ENCODE results near the gene PAXX.

The PAXX gene

GRCh38 chr9:137014776-137015539 is 22.7 kb downstream of the PAXX start:
- in situ Hi-C loops (cut with HindIII; ENCODE audit: low sequenced_read_pairs) = no loop called here

DNA sequence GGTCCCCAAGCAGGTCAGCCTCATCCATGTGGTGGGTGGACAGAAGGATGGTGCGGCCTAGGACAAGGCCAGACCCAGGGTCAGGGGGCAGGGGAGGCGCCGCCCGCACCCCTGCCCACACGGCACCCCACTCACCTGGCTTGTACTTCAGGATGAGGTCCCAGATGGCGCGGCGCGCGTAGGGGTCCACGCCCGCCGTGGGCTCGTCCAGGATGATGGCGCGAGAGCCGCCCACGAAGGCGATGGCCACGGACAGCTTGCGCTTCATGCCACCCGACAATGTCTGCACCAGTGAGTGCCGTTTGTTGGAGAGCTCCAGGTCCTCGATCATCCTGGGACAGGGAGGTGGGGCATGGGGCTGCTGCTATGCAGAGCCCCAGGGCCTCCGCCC is 23.3 kb downstream of the PAXX start:
- in situ Hi-C loops (cut with HindIII; ENCODE audit: low sequenced_read_pairs) = no loop called here

DNA sequence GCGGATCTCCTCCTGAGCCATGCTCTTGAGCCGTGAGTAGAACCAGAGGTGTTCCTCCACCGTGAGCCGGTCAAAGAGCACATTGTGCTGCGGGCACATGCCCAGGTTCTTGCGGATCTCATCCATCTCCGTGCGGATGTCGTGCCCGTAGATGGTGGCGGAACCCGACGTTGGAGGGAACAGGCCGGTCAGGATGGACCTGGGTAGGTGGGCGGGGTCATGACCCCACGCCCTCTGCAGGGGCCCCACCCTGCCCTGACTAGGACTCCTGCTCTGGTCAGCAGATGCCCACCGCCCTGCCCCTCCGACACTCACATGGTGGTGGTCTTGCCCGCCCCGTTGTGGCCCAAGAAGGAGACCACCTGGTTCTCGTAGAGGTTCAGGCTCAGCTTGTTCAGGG is 23.8 kb downstream of the PAXX start:
- in situ Hi-C loops (cut with HindIII; ENCODE audit: low sequenced_read_pairs) = no loop called here

DNA sequence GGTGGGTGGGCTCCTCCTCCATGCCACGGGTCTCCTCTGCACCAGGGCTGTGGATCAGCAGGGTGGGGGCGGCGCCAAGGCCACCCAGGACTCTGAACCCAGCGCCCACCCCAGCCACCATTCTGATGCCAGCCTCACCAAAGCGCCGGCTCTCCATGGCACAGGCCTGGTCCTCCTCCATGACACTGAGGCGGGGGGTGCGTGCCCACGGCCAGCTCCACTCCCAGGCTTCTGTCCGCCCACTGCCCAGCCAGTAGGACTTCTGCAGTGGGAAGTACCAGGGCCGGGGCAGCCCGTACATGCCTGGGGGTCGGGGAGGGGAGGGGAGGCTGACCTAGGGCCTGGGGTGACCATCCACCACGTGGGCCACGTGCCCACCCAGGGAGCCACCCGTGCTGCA is 24.2 kb downstream of the PAXX start:
- in situ Hi-C loops (cut with HindIII; ENCODE audit: low sequenced_read_pairs) = no loop called here

GRCh38 chr9:137017071-137017470 is 24.8 kb downstream of the PAXX start:
- in situ Hi-C loops (cut with HindIII; ENCODE audit: low sequenced_read_pairs) = no loop called here

DNA sequence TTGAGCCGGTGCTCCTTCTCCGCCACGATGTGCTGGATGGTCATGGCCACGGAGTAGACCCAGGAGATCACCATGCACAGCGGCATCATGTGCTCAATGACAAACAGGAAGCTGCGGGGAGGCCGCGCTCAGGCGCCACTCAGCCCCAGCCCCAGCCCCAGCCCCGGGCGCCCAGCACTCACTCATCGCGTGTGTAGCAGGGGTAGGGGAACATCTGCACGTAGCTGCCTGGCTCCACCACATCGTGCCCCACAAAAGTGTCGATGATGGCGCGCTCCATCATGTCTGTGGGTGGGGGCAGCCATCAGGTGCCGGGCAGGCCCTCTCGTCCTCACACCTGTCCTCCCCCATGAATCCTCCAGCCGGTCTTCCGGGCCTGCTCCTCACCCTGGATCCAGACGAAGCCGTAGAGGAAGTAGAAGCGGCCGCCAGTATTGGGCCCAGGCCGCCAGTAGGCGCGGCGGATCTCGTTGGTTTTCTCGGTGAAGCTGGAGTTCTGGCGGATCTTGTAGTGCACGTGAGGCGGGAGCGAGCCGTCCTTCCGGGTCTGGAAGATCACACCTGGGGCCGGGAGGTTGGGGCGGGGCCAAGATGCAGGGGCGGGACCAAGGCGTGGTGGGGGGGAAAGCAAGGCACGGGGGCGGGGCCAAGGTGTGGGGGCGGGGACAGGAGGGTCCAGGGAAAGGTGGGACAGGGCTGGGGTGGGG is 25.7 kb downstream of the PAXX start:
- in situ Hi-C loops (cut with HindIII; ENCODE audit: low sequenced_read_pairs) = no loop called here

DNA sequence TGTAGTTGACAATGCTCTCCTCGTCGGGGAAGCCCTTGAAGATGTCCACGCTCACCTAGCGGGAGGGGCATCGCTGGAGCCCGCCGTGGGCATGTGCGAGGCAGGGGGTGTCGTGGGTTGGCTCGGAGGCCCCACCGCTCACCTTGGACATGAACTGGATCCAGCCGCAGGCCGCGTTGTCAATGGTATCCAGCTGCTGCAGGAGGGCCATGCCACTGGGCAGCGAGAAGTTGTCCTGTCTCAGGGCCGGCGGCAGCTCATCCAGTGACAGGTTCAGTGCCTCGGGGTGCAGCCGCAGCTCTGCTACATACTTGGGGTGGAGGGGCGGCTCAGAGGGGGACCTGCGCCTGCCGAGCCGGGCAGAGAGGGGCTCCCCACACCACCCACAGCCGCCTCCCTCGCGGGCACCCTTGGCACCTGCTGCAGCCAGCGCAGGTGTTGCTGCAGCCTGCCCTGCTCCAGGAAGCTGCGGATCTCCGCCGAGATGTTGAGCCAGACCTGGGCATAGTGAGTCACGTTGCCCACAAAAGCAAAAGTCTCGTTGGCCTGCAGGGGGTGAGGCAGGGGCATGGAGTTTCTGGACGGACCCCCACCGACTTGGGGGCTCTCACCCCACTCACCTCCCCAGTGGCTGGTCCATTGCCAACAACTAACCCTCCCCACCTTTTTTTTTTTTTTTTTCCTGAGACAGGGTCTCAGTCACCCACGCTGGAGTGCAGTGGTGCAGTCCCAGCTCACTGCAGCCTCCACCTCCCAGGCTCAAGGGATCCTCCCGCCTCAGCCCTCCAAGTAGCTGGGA is 26.7 kb downstream of the PAXX start:
- in situ Hi-C loops (cut with HindIII; ENCODE audit: low sequenced_read_pairs) = no loop called here

- in situ Hi-C loops (cut with HindIII; ENCODE audit: low sequenced_read_pairs) = no loop called here
Measured at GRCh38 chr9:137019891-137020683, 27.9 kb downstream of the PAXX start.

GRCh38 chr9:137020771-137021567 is 28.7 kb downstream of the PAXX start:
- in situ Hi-C loops (cut with HindIII; ENCODE audit: low sequenced_read_pairs) = no loop called here

DNA sequence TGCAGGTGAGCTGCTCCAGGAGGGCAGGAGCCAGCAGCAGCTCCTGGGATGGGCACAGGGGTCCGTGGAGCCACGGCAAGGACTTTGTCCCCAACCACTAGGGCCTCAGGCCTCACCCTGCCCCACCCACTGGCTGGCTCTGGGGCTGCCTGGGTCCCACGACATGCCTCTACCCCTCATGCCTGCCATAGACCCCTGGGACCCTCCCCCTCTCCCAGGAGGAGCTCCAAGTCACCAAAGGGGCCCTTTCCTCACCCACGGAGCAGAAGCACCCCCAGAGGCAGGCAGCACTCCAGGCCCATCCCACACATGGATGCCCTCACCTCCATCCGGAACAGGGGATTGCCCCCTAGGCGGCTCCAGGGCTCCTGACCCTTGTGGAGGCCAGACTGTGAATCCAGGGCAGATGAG is 29.4 kb downstream of the PAXX start:
- in situ Hi-C loops (cut with HindIII; ENCODE audit: low sequenced_read_pairs) = no loop called here

DNA sequence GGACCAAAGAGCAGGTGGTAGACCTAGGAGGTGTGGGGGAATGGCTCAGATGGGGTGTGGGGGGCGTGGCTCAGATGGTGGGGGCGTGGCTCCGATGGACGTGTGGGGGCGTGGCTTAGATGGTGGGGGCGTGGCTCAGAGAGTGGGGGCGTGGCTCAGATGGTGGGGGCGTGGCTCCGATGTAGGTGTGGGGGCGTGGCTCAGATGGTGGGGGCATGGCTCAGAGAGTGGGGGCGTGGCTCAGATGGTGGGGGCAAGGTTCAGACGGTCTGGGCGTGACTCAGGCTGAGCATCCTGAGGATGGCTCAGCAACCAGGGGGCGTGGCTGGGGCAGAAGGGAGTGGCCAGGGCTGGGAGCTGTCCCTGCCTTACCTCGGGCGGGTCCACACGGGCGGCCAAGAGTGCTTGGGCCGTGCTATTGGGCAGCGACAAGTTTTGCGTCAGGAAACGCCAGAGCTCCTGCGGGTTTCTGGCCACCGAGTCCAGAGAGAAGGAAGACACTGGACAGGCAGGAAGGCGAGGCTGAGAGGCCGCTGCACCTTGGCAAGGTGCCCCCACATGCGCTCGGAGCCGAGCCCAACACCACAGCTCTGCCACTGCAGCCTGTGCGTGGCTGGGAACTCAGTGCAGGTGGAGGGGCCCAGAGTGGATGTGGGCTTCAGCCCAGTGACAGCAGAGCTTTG is 29.9 kb downstream of the PAXX start:
- in situ Hi-C loops (cut with HindIII; ENCODE audit: low sequenced_read_pairs) = no loop called here

DNA sequence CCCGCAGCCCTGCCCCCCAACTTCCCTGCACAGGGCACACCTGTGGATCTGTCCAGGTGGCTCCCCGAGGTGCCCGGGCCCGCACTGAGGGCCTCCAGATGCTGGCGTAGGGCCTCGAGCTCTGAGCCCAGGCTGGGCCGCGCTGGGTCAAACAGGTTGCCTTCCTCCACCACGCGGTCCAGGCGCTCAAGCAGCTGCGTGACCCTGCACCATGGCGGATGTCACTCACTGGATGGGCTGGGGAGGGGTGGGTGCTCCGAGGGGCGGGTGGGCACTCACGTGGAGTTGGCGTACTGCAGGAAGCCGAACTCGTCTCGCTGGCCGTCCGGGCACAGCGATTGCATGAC is 30.4 kb downstream of the PAXX start:
- in situ Hi-C loops (cut with HindIII; ENCODE audit: low sequenced_read_pairs) = no loop called here

- in situ Hi-C loops (cut with HindIII; ENCODE audit: low sequenced_read_pairs) = no loop called here
Measured at GRCh38 chr9:137023157-137023556, 30.9 kb downstream of the PAXX start.

DNA sequence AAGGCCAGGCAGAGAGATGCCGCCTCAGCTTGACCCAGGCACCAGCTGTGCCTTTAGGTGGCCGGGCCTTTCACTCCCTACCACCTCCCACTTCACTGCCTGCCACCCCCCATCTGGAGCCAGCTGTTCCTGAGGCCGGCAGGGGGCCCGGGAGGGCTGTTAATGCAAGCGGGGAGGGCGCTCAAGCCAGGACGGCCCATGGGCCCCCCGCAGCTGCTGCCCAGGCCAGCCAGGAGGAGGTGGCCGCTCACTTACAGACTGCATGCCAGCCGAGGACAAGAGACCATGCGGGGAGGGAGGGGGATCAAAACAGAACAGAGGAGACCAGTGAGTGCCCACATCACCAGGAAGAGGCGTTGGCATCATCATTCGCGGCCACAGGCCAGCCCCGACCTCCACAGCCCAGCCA is 31.4 kb downstream of the PAXX start:
- in situ Hi-C loops (cut with HindIII; ENCODE audit: low sequenced_read_pairs) = no loop called here

- in situ Hi-C loops (cut with HindIII; ENCODE audit: low sequenced_read_pairs) = loop anchor here (5.0 kb wide), 4 partner anchors 53 to 243 kb away; partner anchors contain the start of gene C8G
Measured at GRCh38 chr9:137025517-137025966, 33.3 kb downstream of the PAXX start.

DNA sequence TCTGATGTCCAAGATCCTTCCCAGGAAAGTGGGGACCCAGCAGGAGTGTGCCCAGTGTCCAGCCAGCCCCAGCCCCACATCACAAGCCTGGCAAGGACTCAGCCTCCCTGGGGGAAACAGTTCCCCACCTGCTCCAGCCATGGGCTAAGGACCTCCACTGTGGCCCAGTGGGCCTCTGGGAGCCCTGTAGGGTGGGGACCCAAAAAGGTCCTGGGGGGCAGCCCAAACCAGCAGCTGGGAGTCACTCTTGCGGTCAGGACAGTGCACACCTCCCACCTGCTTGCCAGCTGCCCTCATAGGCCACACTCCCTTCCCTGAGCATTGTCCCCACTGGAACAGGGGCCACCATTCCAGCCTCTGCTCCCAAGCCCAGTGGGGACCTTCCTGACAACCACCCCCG is 34.2 kb downstream of the PAXX start:
- in situ Hi-C loops (cut with HindIII; ENCODE audit: low sequenced_read_pairs) = loop anchor here (5.0 kb wide), 4 partner anchors 54 to 244 kb away; partner anchors contain the start of gene C8G

DNA sequence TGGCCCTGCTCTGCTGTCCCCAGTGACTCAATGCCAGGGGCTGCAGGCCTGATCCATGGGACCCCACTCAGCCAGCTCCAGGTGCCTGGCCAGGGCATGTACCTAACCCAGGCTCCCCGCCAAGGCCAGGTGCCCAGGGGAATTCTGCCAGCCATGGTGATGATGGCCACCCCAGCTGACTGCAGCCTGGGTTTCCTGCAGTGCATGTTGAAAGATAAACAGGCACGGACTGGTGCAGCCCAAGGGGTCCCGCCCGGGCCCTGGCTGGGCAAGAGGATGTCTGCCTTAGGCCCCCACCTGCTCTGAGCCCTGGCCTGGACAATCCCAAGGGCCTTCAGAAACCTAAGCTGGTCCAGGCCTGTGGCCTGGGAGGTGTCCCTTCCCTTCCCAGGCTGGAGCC is 34.6 kb downstream of the PAXX start:
- in situ Hi-C loops (cut with HindIII; ENCODE audit: low sequenced_read_pairs) = loop anchor here (5.0 kb wide), 4 partner anchors 55 to 245 kb away; partner anchors contain the start of gene C8G

- in situ Hi-C loops (cut with HindIII; ENCODE audit: low sequenced_read_pairs) = loop anchor here (5.0 kb wide), 4 partner anchors 55 to 245 kb away; partner anchors contain the start of gene C8G
Measured at GRCh38 chr9:137027369-137028262, 35.4 kb downstream of the PAXX start, which contains the start of gene ABCA2. Gene ABCA2, minus strand, starts transcription at chr9:137028237. Its CDS starts 97 bp downstream, at chr9:137028140.

All from endothelial cell of hepatic sinusoid (primary cell).